Heart left ventricle (tissue), 16 donors: Measurements from ENCODE around the gene NMRAL1. TPM values are rescaled to one million over a fixed set of nuclear protein-coding genes. Genes with fewer than 3 reads are reported as not detected.

Source experiments
- ATAC-seq, 4 donors: fragments of 200-7000 bp; cut with Tn5 transposase; one replicate each; pipeline ENCODE4 v1.9.1; 2020 to 2022; ENCODE audit warnings: moderate library complexity in 4 of 4, mild to moderate bottlenecking in 3 of 4, moderate number of reproducible peaks in 1 of 4
- DNase-seq, 5 donors: peaks; one replicate each; pipeline ENCODE4 v3.0.0-alpha.2; 2020
- H3K27ac ChIP-seq, 12 donors: fragments of 200-600 bp; sonication (generic) in 4 of 12; one replicate each; pipeline versions ENCODE4 v1.5.0 to v1.8.0; 2016 to 2022; ENCODE audit warnings: mild to moderate bottlenecking in 2 of 12
- H3K27me3 ChIP-seq, 9 donors: fragments of 200-600 bp; sonication (generic) in 2 of 9; one replicate each; pipeline versions ENCODE4 v1.5.1 to v1.8.0; 2016 to 2022; ENCODE audit warnings: mild to moderate bottlenecking in 3 of 9
- H3K36me3 ChIP-seq, 9 donors: fragments of 200-600 bp; sonication (generic) in 2 of 9; one replicate each; pipeline versions ENCODE4 v1.5.0 to v1.8.0; 2018 to 2022; ENCODE audit warnings: mild to moderate bottlenecking in 2 of 9
- H3K4me1 ChIP-seq, 12 donors: fragments of 200-600 bp; sonication (generic) in 4 of 12; one replicate each; pipeline versions ENCODE4 v1.5.0 to v1.8.0; 2016 to 2022; ENCODE audit warnings: mild to moderate bottlenecking in 3 of 12
- H3K4me3 ChIP-seq, 12 donors: fragments of 200-600 bp; sonication (generic) in 4 of 12; one replicate each; pipeline versions ENCODE4 v1.5.0 to v1.8.0; 2017 to 2022; ENCODE audit warnings: mild to moderate bottlenecking in 9 of 12, moderate library complexity in 4 of 12
- H3K9me3 ChIP-seq, 12 donors: fragments of 200-600 bp; sonication (generic) in 4 of 12; one replicate each; pipeline versions ENCODE4 v1.5.0 to v1.8.0; 2016 to 2022; ENCODE audit warnings: mild to moderate bottlenecking in 1 of 12
- POLR2A ChIP-seq, 2 donors: fragments of 450-650 bp; IDR thresholded peaks; one replicate each; pipeline ENCODE4 v1.6.1; 2017; ENCODE audit warnings: antibody characterized with exemption in 2 of 2, mild to moderate bottlenecking in 2 of 2, moderate library complexity in 2 of 2
- whole genome bisulfite sequencing, 4 donors: extraction: QIAGEN DNeasy Blood & Tissue Kit in 2 of 4; methylation state at CpG; one replicate each; pipeline versions ENCODE4 v1.1.5 to v1.1.7; 2013 to 2018; 5-methylcytosine and 5-hydroxymethylcytosine counted together
- intact Hi-C, 10 donors: fragments of 100-400 bp; cut with DNase I; formaldehyde crosslinking; loops; one replicate each; pipeline versions ENCODE4 v1.11.1 to v1.14.2; 2022
- polyA plus RNA-seq, 2 donors: library from polyadenylated mRNA; stranded (reverse); fragments of 200-250 nt; gene quantifications; one replicate each; pipeline ENCODE4 v1.2.3, GENCODE V29; 2013
- total RNA-seq, 9 donors: library from RNA; depleted of rRNA in 2 of 9; stranded (reverse); fragments of >200 nt in 2 of 9; fragmentation: NEBNext Ultra II Directional in 3 of 9; extraction: Animal tissue kit (Norgen Biotek cat#: 25700) in 3 of 9; gene quantifications; one replicate each; pipeline versions ENCODE4 v1.1.0 to v1.2.4, GENCODE V29; 2016 to 2023
- TF ChIP-seq, protein P1 (sequence below), 12 donors: fragments of 200-600 bp; sonication (generic) in 4 of 12; IDR thresholded peaks; one replicate each; pipeline versions ENCODE4 v1.5.0 to v1.8.0; 2018 to 2022; ENCODE audit warnings: antibody characterized with exemption in 12 of 12, mild to moderate bottlenecking in 5 of 12
- donor health status: ischemic (EF 13 %, LVEDD 7.1; RV severe dilation, severe dysfunction).
- donor health status: healthy with polysubstance abuse.
- donor health status: DM: no; HTN: yes; CAD: no.
- donor health status: DM: no; HTN: no; CAD: no.
- donor health status: ischemic (EF 25% LVEDD 6.9; RV normal size, moderate dysfunction).
- donor health status: ischemic (EF 25% LVEDD 5.7; RV mildly dilated, moderate dysfunction).
- donor health status: healthy.
- donor health status: DM: yes; HTN: yes; CAD: no.
- donor health status: ischemic (EF 35%, LVEDD 5.7; RV mildly dilated, moderate dysfunction).
- donor health status: nonischemic (EF 11% LVEDD 7.7; RV severe dilation, severe dysfunction).
- donor health status: DM: yes; HTN: yes; CAD: no.
- donor health status: PGD.
- donor health status: ischemic (EF 29% LVEDD 5.4; RV normal size, mild dysfunction).
- donor health status: nonischemic (EF 23%, LVEDD 6.1; RV moderate dilation, normal function).

The NMRAL1 gene
- total and polyA plus RNA-seq, 11 donors: 12.0 to 47.5 (median 25.4) TPM

- H3K27me3 ChIP-seq: no peaks in the 10 kb centered on the region
- H3K36me3 ChIP-seq: peaks cover 0 to 100% (median 99%) of the 10 kb centered on the region in 9 donors
- ATAC-seq (no peak), DNase-seq (no peak)
- no peak for TF ChIP-seq POLR2A (IDR thresholded peaks at IDR 0.05)
- TF ChIP-seq, protein P1, sequence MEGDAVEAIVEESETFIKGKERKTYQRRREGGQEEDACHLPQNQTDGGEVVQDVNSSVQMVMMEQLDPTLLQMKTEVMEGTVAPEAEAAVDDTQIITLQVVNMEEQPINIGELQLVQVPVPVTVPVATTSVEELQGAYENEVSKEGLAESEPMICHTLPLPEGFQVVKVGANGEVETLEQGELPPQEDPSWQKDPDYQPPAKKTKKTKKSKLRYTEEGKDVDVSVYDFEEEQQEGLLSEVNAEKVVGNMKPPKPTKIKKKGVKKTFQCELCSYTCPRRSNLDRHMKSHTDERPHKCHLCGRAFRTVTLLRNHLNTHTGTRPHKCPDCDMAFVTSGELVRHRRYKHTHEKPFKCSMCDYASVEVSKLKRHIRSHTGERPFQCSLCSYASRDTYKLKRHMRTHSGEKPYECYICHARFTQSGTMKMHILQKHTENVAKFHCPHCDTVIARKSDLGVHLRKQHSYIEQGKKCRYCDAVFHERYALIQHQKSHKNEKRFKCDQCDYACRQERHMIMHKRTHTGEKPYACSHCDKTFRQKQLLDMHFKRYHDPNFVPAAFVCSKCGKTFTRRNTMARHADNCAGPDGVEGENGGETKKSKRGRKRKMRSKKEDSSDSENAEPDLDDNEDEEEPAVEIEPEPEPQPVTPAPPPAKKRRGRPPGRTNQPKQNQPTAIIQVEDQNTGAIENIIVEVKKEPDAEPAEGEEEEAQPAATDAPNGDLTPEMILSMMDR (IDR thresholded peaks at IDR 0.05): no peak
- 73 to 88% (median 82%) methylated on average over 5 of the region's 5 CpGs for WGBS, 4 donors
- H3K9me3 ChIP-seq: no peaks in the 10 kb centered on the region
- H3K27ac ChIP-seq: no peak overlapping the region
- H3K4me3 ChIP-seq: no peak overlapping the region
- intact Hi-C loops: no loop called here
- H3K4me1 ChIP-seq: no peaks in the 10 kb centered on the region
Observed at GRCh38 chr16:4443271-4443670, 31.2 kb downstream of the NMRAL1 start.

DNA sequence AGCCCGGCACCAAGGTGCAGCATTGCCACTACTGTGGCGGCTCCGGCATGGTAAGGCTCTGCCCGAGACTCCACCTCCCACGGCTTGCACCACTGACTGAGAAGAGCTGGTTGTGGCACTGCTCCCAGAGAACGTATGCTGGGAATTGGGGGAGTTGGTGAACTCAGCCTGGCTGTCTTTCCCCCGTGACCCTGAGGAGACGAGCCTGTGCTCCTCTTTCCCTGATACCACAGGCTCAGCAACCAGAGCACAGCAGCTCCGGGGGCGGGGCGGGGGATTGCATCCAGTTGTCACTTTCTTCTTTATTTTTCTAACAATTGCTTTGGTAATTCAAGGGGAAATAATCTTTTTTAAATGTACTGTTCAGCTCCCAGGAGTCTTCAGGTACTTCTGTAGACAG, 32.1 kb downstream of the NMRAL1 start:
- DNase-seq (no peak), ATAC-seq (no peak)
- Histone ChIP-seq H3K9me3 (no peaks in the 10 kb centered on the region), H3K4me1 (no peaks in the 10 kb centered on the region), H3K4me3 (no peak overlapping the region), H3K27me3 (no peaks in the 10 kb centered on the region), H3K36me3 (peaks cover 0 to 100% (median 99%) of the 10 kb centered on the region in 9 donors), H3K27ac (no peak overlapping the region)
- WGBS, 4 donors: 87 to 96% (median 91%) methylated on average over 11 of the region's 11 CpGs
- intact Hi-C loops: no loop called here
- TF ChIP-seq, protein P1 (IDR thresholded peaks at IDR 0.05): no peak
- no peak for TF ChIP-seq POLR2A (IDR thresholded peaks at IDR 0.05)

- TF ChIP-seq POLR2A (IDR thresholded peaks at IDR 0.05): no peak
- TF ChIP-seq, protein P1 (IDR thresholded peaks at IDR 0.05): no peak
- Histone ChIP-seq H3K9me3 (no peaks in the 10 kb centered on the region), H3K27ac (no peak overlapping the region), H3K27me3 (no peaks in the 10 kb centered on the region), H3K4me3 (no peak overlapping the region), H3K36me3 (peaks cover 0 to 92% (median 86%) of the 10 kb centered on the region in 9 donors), H3K4me1 (no peaks in the 10 kb centered on the region)
- WGBS, 4 donors: 95 to 100% (median 97%) methylated on average over 3 of the region's 3 CpGs
- no peak for DNase-seq
- ATAC-seq: no peak
- intact Hi-C loops: no loop called here
Observed at GRCh38 chr16:4437366-4437765, 37.1 kb downstream of the NMRAL1 start.

DNA sequence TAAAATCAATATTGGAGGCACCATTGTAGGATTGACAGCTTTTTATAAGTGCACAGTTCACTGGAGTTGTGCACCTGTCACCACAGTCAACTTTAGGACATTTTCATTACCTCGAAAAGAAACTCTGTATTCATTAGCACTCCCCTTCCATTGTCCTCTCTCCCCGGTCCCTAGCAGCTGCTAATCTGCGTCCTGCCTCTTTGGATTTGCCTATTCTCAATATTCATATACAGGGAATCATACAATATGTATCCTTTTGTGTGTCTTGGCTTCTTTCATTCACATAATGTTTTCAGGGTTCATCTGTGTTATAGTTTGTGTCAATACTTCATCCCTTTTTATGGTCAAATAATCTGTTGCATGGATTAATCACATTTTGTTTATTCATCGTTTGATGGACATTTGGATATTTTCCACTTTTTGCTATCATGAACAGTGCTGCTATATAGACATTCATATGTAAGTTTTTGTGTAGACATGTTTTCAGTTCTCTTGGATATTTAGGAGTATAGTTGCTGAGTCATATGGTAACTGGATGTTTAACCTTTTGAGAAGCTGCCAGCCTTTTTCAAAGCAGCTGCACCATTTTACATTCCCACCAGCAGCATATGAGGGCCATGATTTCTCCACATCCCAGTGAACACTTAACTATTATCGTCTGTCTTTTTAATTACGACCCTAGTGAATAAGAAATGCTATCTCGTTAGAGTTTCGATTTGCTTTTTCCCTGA, 38.9 kb downstream of the NMRAL1 start:
- WGBS, 4 donors: 79 to 89% (median 86%) methylated on average over 8 of the region's 8 CpGs
- H3K36me3 ChIP-seq: peaks cover 0 to 89% (median 84%) of the 10 kb centered on the region in 9 donors

More for the DNA sequence above, 38.9 kb downstream of the NMRAL1 start:
- TF ChIP-seq POLR2A (IDR thresholded peaks at IDR 0.05): no peak
- TF ChIP-seq, protein P1 (IDR thresholded peaks at IDR 0.05): no peak
- no peak for DNase-seq
- no peak for ATAC-seq
- Histone ChIP-seq H3K27me3 (no peaks in the 10 kb centered on the region), H3K4me1 (no peaks in the 10 kb centered on the region), H3K27ac (no peak overlapping the region), H3K9me3 (no peaks in the 10 kb centered on the region), H3K4me3 (no peak overlapping the region)
- intact Hi-C loops: no loop called here
